ENCODE measurements around the gene PRSS57.
"Not testable (repeated sequence)": the region's sequence is repeated elsewhere in the genome, so short reads cannot be mapped to it uniquely, and the experiment has no call there.

The PRSS57 gene

GRCh38 chr19:704447-704741 lies 9.1 kb upstream of the PRSS57 start:
- Histone ChIP-seq H3K79me1 (ENCODE audit: low read depth, low read length) (peaks cover 4% of the 10 kb centered on the region), H3K23ac (ENCODE audit: low read depth, low read length, poor library complexity) (peak overlapping the region; percentile 12), H3K9ac (ENCODE audit: low read depth, low read length, poor library complexity) (peak overlapping the region; percentile 46), H3K4ac (ENCODE audit: low read length) (no peak overlapping the region), H3K27me3 (ENCODE audit: control insufficient read depth in 3 of 3, insufficient read depth in 3 of 3, low read depth in 1 of 3, low read length in 3 of 3) (peaks cover 0 to 6% (median 5%) of the 10 kb centered on the region in 3 experiments), H2AK5ac (ENCODE audit: low read depth, low read length) (no peak overlapping the region), H2AFZ (ENCODE audit: low read length) (peak overlapping the region; percentile 17), H2BK15ac (ENCODE audit: low read length) (no peak overlapping the region), H2BK120ac (ENCODE audit: low read depth, low read length) (no peak overlapping the region), H3K18ac (ENCODE audit: low read length) (peak overlapping the region; percentile 15), H3K4me2 (ENCODE audit: insufficient read depth, low read length, poor library complexity, severe bottlenecking) (no peak overlapping the region), H3K9me3 (replicated peaks in 1 of 2; ENCODE audit: control insufficient read depth in 2 of 2, insufficient read depth in 1 of 2, low read depth in 1 of 2, low read length in 2 of 2) (peaks cover 2 to 3% of the 10 kb centered on the region in 2 donors), H3K4me1 (ENCODE audit: control insufficient read depth in 2 of 2, insufficient read depth in 1 of 2, low read depth in 1 of 2, low read length in 2 of 2) (peaks cover 0 to 2% of the 10 kb centered on the region in 2 donors), H4K91ac (ENCODE audit: low read depth, low read length, poor library complexity) (no peak overlapping the region), H3K14ac (ENCODE audit: low read length) (no peak overlapping the region), H4K8ac (ENCODE audit: low read depth, low read length) (no peak overlapping the region), H2BK12ac (ENCODE audit: low read length) (no peak overlapping the region), H2BK5ac (ENCODE audit: low read length) (no peak overlapping the region), H3K27ac (replicated peaks; ENCODE audit: low read length) (no peak overlapping the region), H3K36me3 (replicated peaks in 1 of 2; ENCODE audit: control insufficient read depth in 2 of 2, insufficient read depth in 2 of 2, low read length in 2 of 2) (no peaks in the 10 kb centered on the region), H3K4me3 (ENCODE audit: low read length in 2 of 2) (peak overlapping the region in 1 of 2 donors; percentile 66)
- WGBS, 2 donors (ENCODE audit: extremely low coverage in 2 of 2, insufficient read length in 2 of 2, insufficient replicate concordance in 1 of 2): no CpG with 5 or more reads among the region's 14 CpGs
- no peak for DNase-seq (ENCODE audit: low spot score)

GRCh38 chr19:703651-704446 lies 8.6 kb upstream of the PRSS57 start:
- peak overlapping the region; percentile 12 for H3K23ac ChIP-seq (ENCODE audit: low read depth, low read length, poor library complexity)
- no peak overlapping the region for H4K91ac ChIP-seq (ENCODE audit: low read depth, low read length, poor library complexity)
- peak overlapping the region in 1 of 2 donors; percentile 66 for H3K4me3 ChIP-seq (ENCODE audit: low read length in 2 of 2)
- no peak overlapping the region for H3K4ac ChIP-seq (ENCODE audit: low read length)
- no peak overlapping the region for H2BK12ac ChIP-seq (ENCODE audit: low read length)
- H4K8ac ChIP-seq (ENCODE audit: low read depth, low read length): no peak overlapping the region
- H3K79me1 ChIP-seq (ENCODE audit: low read depth, low read length): no peaks in the 10 kb centered on the region
- H3K9ac ChIP-seq (ENCODE audit: low read depth, low read length, poor library complexity): peak overlapping the region; percentile 46
- peaks cover 2 to 3% of the 10 kb centered on the region in 2 donors for H3K9me3 ChIP-seq (replicated peaks in 1 of 2; ENCODE audit: control insufficient read depth in 2 of 2, insufficient read depth in 1 of 2, low read depth in 1 of 2, low read length in 2 of 2)
- WGBS, 2 donors (ENCODE audit: extremely low coverage in 2 of 2, insufficient read length in 2 of 2, insufficient replicate concordance in 1 of 2): no CpG with 5 or more reads among the region's 50 CpGs
- H3K27ac ChIP-seq (replicated peaks; ENCODE audit: low read length): no peak overlapping the region
- no peak overlapping the region for H2AK5ac ChIP-seq (ENCODE audit: low read depth, low read length)
- H3K18ac ChIP-seq (ENCODE audit: low read length): peak overlapping the region; percentile 71
- H3K14ac ChIP-seq (ENCODE audit: low read length): no peak overlapping the region
- peaks cover 0 to 2% of the 10 kb centered on the region in 2 donors for H3K4me1 ChIP-seq (ENCODE audit: control insufficient read depth in 2 of 2, insufficient read depth in 1 of 2, low read depth in 1 of 2, low read length in 2 of 2)
- peak overlapping the region; percentile 45 for H2AFZ ChIP-seq (ENCODE audit: low read length)
- peak overlapping the region; percentile 33 for H2BK15ac ChIP-seq (ENCODE audit: low read length)
- H3K4me2 ChIP-seq (ENCODE audit: insufficient read depth, low read length, poor library complexity, severe bottlenecking): no peak overlapping the region
- no peak overlapping the region for H2BK5ac ChIP-seq (ENCODE audit: low read length)
- no peak overlapping the region for H2BK120ac ChIP-seq (ENCODE audit: low read depth, low read length)
- peaks cover 0 to 6% (median 5%) of the 10 kb centered on the region in 3 experiments for H3K27me3 ChIP-seq (ENCODE audit: control insufficient read depth in 3 of 3, insufficient read depth in 3 of 3, low read depth in 1 of 3, low read length in 3 of 3)
- peak; percentile 69 for DNase-seq (ENCODE audit: low spot score)
- no peaks in the 10 kb centered on the region for H3K36me3 ChIP-seq (replicated peaks in 1 of 2; ENCODE audit: control insufficient read depth in 2 of 2, insufficient read depth in 2 of 2, low read length in 2 of 2)

GRCh38 chr19:703329-703650 lies 8.0 kb upstream of the PRSS57 start:
- Histone ChIP-seq H3K4me3 (ENCODE audit: low read length in 2 of 2) (no peak overlapping the region), H3K18ac (ENCODE audit: low read length) (peak overlapping the region; percentile 59), H3K27ac (replicated peaks; ENCODE audit: low read length) (no peak overlapping the region), H2BK120ac (ENCODE audit: low read depth, low read length) (peak overlapping the region; percentile 54), H3K4ac (ENCODE audit: low read length) (no peak overlapping the region), H3K9ac (ENCODE audit: low read depth, low read length, poor library complexity) (peak overlapping the region; percentile 30), H2BK12ac (ENCODE audit: low read length) (no peak overlapping the region), H3K27me3 (ENCODE audit: control insufficient read depth in 3 of 3, insufficient read depth in 3 of 3, low read depth in 1 of 3, low read length in 3 of 3) (peaks cover 0 to 6% (median 5%) of the 10 kb centered on the region in 3 experiments), H2BK15ac (ENCODE audit: low read length) (peak overlapping the region; percentile 33), H2BK5ac (ENCODE audit: low read length) (no peak overlapping the region), H4K91ac (ENCODE audit: low read depth, low read length, poor library complexity) (no peak overlapping the region), H3K23ac (ENCODE audit: low read depth, low read length, poor library complexity) (peak overlapping the region; percentile 65), H2AK5ac (ENCODE audit: low read depth, low read length) (peak overlapping the region; percentile 56), H2AFZ (ENCODE audit: low read length) (peak overlapping the region; percentile 45), H3K14ac (ENCODE audit: low read length) (no peak overlapping the region), H3K36me3 (replicated peaks in 1 of 2; ENCODE audit: control insufficient read depth in 2 of 2, insufficient read depth in 2 of 2, low read length in 2 of 2) (no peaks in the 10 kb centered on the region), H3K9me3 (replicated peaks in 1 of 2; ENCODE audit: control insufficient read depth in 2 of 2, insufficient read depth in 1 of 2, low read depth in 1 of 2, low read length in 2 of 2) (peaks cover 2 to 3% of the 10 kb centered on the region in 2 donors), H3K79me1 (ENCODE audit: low read depth, low read length) (no peaks in the 10 kb centered on the region), H3K4me1 (ENCODE audit: control insufficient read depth in 2 of 2, insufficient read depth in 1 of 2, low read depth in 1 of 2, low read length in 2 of 2) (peaks cover 0 to 2% of the 10 kb centered on the region in 2 donors), H3K4me2 (ENCODE audit: insufficient read depth, low read length, poor library complexity, severe bottlenecking) (no peak overlapping the region), H4K8ac (ENCODE audit: low read depth, low read length) (no peak overlapping the region)
- no peak for DNase-seq (ENCODE audit: low spot score)
- no CpG with 5 or more reads among the region's 4 CpGs for WGBS, 2 donors (ENCODE audit: extremely low coverage in 2 of 2, insufficient read length in 2 of 2, insufficient replicate concordance in 1 of 2)

GRCh38 chr19:702847-703246 lies 7.6 kb upstream of the PRSS57 start:
- not testable (repeated sequence) for H3K9ac ChIP-seq (ENCODE audit: low read depth, low read length, poor library complexity); H2BK5ac ChIP-seq (ENCODE audit: low read length); H3K4me3 ChIP-seq (ENCODE audit: low read length in 2 of 2); H3K27ac ChIP-seq (replicated peaks; ENCODE audit: low read length); H3K9me3 ChIP-seq (replicated peaks in 1 of 2; ENCODE audit: control insufficient read depth in 2 of 2, insufficient read depth in 1 of 2, low read depth in 1 of 2, low read length in 2 of 2); H3K79me1 ChIP-seq (ENCODE audit: low read depth, low read length); H3K4ac ChIP-seq (ENCODE audit: low read length); H3K4me2 ChIP-seq (ENCODE audit: insufficient read depth, low read length, poor library complexity, severe bottlenecking); H3K36me3 ChIP-seq (replicated peaks in 1 of 2; ENCODE audit: control insufficient read depth in 2 of 2, insufficient read depth in 2 of 2, low read length in 2 of 2); DNase-seq (ENCODE audit: low spot score); H3K14ac ChIP-seq (ENCODE audit: low read length); H2BK12ac ChIP-seq (ENCODE audit: low read length); H2BK15ac ChIP-seq (ENCODE audit: low read length); H2AFZ ChIP-seq (ENCODE audit: low read length); H2AK5ac ChIP-seq (ENCODE audit: low read depth, low read length); H4K8ac ChIP-seq (ENCODE audit: low read depth, low read length); H4K91ac ChIP-seq (ENCODE audit: low read depth, low read length, poor library complexity); H3K27me3 ChIP-seq (ENCODE audit: control insufficient read depth in 3 of 3, insufficient read depth in 3 of 3, low read depth in 1 of 3, low read length in 3 of 3); H3K4me1 ChIP-seq (ENCODE audit: control insufficient read depth in 2 of 2, insufficient read depth in 1 of 2, low read depth in 1 of 2, low read length in 2 of 2)
- WGBS, 2 donors (ENCODE audit: extremely low coverage in 2 of 2, insufficient read length in 2 of 2, insufficient replicate concordance in 1 of 2): no CpG with 5 or more reads among the region's 6 CpGs
- Histone ChIP-seq H3K18ac (ENCODE audit: low read length) (peak overlapping the region; percentile 59), H2BK120ac (ENCODE audit: low read depth, low read length) (peak overlapping the region; percentile 54), H3K23ac (ENCODE audit: low read depth, low read length, poor library complexity) (peak overlapping the region; percentile 65)
